GM18511 (cell line): Measurements from ENCODE around the gene SPATA17.
"Not testable (repeated sequence)": the region's sequence is repeated elsewhere in the genome, so short reads cannot be mapped to it uniquely, and the experiment has no call there.

Experiments
- ATAC-seq: cut with Tn5 transposase; IDR thresholded peaks from one replicate; pipeline ENCODE4 v1.9.1; 2021; ENCODE audit warnings: mild to moderate bottlenecking, moderate library complexity; ENCODE audit not compliant: unreplicated experiment

SPATA17 gene

GRCh38 chr1:217674028-217674729, 43.0 kb downstream of the SPATA17 start:
- ATAC-seq: no peak

- ATAC-seq: no peak
Observed at GRCh38 chr1:217681806-217682205, 50.7 kb downstream of the SPATA17 start.

GRCh38 chr1:217687511-217687910, 56.4 kb downstream of the SPATA17 start:
- no peak for ATAC-seq

GRCh38 chr1:217696140-217696539, 65.0 kb downstream of the SPATA17 start:
- ATAC-seq: not testable (repeated sequence)

- no peak for ATAC-seq
Observed at GRCh38 chr1:217703326-217703725, 72.2 kb downstream of the SPATA17 start.

GRCh38 chr1:217712925-217713597, 81.9 kb downstream of the SPATA17 start:
- ATAC-seq: no peak

GRCh38 chr1:217715681-217716080, 84.5 kb downstream of the SPATA17 start:
- no peak for ATAC-seq

GRCh38 chr1:217717959-217718358, 86.8 kb downstream of the SPATA17 start:
- no peak for ATAC-seq

- ATAC-seq: peak; percentile 58
Observed at GRCh38 chr1:217718873-217719272, 87.7 kb downstream of the SPATA17 start.

- no peak for ATAC-seq
Observed at GRCh38 chr1:217721692-217722091, 90.5 kb downstream of the SPATA17 start.

GRCh38 chr1:217734973-217735372, 103.8 kb downstream of the SPATA17 start:
- ATAC-seq: no peak

GRCh38 chr1:217747156-217747769, 116.1 kb downstream of the SPATA17 start:
- peak; percentile 80 for ATAC-seq

- no peak for ATAC-seq
Observed at GRCh38 chr1:217769768-217770167, 138.6 kb downstream of the SPATA17 start.

GRCh38 chr1:217770918-217771317, 139.8 kb downstream of the SPATA17 start:
- no peak for ATAC-seq

- no peak for ATAC-seq
Observed at GRCh38 chr1:217776693-217777092, 145.5 kb downstream of the SPATA17 start.

- no peak for ATAC-seq
Observed at GRCh38 chr1:217781056-217781455, 149.9 kb downstream of the SPATA17 start.

GRCh38 chr1:217791091-217791490, 159.9 kb downstream of the SPATA17 start:
- ATAC-seq: no peak

GRCh38 chr1:217805792-217806191, 174.6 kb downstream of the SPATA17 start:
- ATAC-seq: no peak

- no peak for ATAC-seq
Observed at GRCh38 chr1:217812175-217812574, 181.0 kb downstream of the SPATA17 start.

GRCh38 chr1:217813031-217813430, 181.9 kb downstream of the SPATA17 start:
- no peak for ATAC-seq

- ATAC-seq: no peak
Observed at GRCh38 chr1:217837691-217838090, 206.5 kb downstream of the SPATA17 start.

- no peak for ATAC-seq
Observed at GRCh38 chr1:217839161-217839560, 208.0 kb downstream of the SPATA17 start.
